Retinal pigment epithelial cell (primary cell): ENCODE measurements around the gene LMO3.

Source experiments
- DNase-seq: peaks from one replicate; pipeline ENCODE4 v3.0.0-alpha.2; 2010; ENCODE audit warnings: low read depth
- H3K4me3 ChIP-seq: 2 replicates; pipeline ENCODE4 v1.5.1; 2011; ENCODE audit warnings: mild to moderate bottlenecking, low read length, control low read depth, moderate library complexity
- TF ChIP-seq, protein P1 (sequence below): conservative IDR thresholded peaks from 2 replicates; pipeline ENCODE4 v1.5.1; 2011; ENCODE audit warnings: low read depth, low read length, control low read depth, inconsistent platforms

Gene LMO3

DNA sequence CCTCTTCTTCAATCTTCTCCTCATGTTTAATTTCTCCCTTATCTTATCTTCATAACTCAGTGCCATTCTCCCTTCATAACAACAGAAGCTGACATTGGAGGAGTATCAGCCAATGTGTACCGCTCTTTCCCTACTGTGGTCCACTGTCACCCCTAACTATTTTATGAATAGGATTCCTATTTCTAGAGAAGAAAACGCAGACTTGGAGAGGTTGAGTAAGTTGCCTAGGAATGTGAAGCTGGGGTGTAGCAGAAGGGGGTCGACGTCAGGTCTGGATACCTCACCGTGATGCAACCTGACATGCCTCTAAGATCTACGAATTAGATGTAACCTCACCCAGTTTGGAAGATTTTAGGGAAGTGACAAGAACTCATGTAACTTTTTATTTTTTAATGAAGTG is 17.1 kb downstream of the LMO3 start:
- no peak overlapping the region for H3K4me3 ChIP-seq
- no peak for DNase-seq
- TF ChIP-seq, protein P1, sequence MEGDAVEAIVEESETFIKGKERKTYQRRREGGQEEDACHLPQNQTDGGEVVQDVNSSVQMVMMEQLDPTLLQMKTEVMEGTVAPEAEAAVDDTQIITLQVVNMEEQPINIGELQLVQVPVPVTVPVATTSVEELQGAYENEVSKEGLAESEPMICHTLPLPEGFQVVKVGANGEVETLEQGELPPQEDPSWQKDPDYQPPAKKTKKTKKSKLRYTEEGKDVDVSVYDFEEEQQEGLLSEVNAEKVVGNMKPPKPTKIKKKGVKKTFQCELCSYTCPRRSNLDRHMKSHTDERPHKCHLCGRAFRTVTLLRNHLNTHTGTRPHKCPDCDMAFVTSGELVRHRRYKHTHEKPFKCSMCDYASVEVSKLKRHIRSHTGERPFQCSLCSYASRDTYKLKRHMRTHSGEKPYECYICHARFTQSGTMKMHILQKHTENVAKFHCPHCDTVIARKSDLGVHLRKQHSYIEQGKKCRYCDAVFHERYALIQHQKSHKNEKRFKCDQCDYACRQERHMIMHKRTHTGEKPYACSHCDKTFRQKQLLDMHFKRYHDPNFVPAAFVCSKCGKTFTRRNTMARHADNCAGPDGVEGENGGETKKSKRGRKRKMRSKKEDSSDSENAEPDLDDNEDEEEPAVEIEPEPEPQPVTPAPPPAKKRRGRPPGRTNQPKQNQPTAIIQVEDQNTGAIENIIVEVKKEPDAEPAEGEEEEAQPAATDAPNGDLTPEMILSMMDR = no peak

DNA sequence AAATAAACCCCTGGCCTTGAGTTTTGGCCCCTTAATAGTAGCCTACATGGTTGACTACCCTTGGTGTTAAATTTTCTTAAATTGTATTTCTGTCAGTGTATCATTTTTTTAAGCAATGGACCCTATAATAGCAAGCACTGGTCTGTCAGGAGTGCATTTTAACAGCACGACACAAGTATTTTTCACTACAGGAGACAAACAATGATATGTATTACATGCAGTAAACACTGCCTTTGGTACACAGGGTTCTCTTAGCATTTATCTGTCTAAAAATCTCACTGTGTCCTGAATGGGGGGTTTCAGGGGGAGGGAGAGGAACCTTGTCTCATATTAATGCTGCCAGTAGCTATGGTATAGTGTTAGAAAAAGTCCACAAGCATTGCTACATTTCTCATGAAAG is 18.4 kb downstream of the LMO3 start:
- H3K4me3 ChIP-seq = no peak overlapping the region
- TF ChIP-seq, protein P1 = no peak
- DNase-seq = no peak

DNA sequence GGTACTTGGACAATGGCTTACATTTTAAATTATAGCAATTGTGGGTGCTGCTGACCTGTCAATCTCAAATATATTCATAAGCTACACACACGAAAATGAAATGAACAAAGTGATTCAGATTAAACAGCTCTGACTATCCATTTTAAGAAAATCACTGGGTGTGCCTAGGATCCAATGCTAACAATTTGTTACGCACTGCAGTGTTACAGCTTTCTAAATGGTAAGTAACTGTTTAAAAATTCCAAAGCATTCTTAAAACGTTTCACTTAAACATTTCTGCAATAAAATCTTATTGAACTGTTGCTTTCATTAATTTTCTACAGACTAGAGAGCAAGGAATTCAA is 18.9 kb downstream of the LMO3 start:
- no peak overlapping the region for H3K4me3 ChIP-seq
- DNase-seq = no peak
- TF ChIP-seq, protein P1 = no peak

DNA sequence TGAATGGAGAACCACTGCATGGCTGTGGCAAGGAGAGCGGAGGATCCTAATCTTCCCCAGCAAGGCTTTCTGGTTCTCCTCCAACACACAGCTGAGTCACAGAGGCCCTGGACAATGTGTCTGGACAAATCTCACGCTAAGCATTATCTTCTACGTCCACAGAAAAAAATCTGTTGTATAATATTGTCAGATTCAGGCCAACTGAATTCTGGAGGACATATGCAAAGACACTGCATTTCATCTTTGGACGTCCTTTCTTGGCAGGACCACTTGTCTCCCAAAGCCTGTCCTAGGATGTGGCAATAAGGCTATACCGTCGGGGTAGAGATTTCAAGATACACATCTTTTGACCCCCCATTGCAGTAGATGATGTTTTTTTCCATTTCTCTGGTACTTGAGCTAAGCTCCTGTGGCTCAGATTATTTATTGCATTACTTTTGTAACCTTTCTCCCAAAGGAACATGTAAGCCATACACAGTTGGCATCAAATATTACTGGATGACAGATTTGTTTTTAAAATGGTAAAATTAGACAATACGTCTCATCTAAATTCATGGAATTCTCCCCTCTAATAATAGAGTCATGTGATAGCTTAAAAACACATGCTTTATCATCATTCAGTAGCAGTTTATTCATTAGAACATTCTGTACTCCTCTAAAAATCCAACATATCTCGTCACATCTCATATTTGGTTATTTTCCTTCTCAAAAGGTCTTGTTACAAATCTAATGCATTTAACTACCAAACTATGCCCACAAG is 19.4 kb downstream of the LMO3 start:
- TF ChIP-seq, protein P1 = no peak
- no peak overlapping the region for H3K4me3 ChIP-seq
- no peak for DNase-seq

DNA sequence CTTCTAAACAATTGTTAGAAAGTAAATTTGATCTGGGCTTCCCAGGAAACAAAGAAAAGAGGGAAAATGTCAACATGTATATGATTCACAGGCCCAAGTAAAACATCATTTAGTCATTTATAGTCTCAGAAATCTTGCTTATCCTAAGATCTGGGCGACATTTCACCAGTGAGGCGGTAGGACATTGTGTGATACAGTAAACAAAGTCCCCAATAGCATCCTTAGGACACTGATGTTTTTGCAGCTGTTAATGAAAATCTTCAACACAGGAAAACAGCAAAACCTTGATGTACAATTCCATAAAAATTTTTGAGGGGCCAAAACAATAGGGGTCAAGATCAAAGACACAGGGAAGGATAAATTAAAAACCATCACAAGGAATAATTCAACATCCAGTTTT is 20.2 kb downstream of the LMO3 start:
- TF ChIP-seq, protein P1 = no peak
- DNase-seq = no peak
- no peak overlapping the region for H3K4me3 ChIP-seq

DNA sequence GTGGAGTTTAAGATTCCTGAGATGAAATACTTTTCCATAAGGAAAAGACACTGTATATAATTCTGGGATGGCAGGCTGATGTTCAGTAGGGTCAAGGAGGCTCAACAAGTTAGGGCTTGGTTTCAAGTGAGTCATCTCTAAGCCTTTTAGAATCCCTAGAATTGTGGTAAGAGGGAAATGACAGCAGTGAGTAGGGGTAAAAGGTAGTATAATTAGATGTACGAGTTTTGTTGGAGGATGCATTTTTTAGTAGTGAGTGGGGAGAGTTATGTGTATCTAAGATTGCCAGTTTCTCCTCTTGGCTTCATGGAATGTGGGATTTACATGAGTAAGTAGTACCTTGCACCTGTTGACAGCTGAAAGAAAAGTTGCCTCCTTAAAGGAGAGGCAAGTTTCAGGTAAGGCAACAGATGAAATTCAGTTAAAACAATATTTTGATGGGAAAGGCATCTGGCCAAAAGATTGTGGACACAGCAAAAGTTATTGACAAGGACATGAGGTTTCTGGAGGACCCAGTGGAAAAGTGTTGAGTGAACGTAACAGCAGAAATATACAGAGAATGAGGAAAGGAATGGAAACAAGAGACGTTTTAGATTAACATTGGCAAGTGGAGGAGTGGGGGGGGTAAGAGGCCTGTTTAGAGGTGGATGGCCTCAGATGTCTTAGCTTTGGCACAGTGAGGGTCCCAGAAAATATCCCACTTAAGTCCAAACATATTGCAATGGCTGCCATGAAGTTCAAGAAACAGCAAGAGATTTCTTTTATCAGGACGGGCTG is 21.8 kb downstream of the LMO3 start:
- TF ChIP-seq, protein P1 = no peak
- no peak for DNase-seq
- no peak overlapping the region for H3K4me3 ChIP-seq

DNA sequence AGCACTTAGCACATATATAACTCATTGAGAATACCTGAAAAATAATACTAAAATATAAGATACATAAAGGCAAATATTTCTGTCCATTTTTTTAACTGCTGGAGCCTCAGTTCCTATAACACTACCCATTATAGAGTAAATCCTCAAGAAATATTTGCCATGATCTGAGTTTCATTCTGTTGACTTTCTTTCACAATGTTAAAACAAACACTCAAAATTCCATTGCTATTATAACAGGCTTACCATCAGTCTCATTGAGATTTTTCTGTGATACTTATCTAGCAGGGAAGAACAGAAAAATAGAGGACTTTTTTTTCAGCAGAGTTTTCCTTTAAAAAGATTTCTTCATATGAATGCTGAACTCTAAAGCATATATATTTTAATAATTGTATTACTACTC is 24.5 kb downstream of the LMO3 start:
- H3K4me3 ChIP-seq = no peak overlapping the region
- TF ChIP-seq, protein P1 = no peak
- no peak for DNase-seq
